OCI-M1 (cell line): ENCODE data around the gene MAGED4B.
"Not testable (repeated sequence)": the region's sequence is repeated elsewhere in the genome, so short reads cannot be mapped to it uniquely, and the experiment has no call there.

Experiments used
- DNase-seq: peaks from one replicate; lab custom pipeline; 2025; lab: John Stamatoyannopoulos, UW

Gene MAGED4B

DNA sequence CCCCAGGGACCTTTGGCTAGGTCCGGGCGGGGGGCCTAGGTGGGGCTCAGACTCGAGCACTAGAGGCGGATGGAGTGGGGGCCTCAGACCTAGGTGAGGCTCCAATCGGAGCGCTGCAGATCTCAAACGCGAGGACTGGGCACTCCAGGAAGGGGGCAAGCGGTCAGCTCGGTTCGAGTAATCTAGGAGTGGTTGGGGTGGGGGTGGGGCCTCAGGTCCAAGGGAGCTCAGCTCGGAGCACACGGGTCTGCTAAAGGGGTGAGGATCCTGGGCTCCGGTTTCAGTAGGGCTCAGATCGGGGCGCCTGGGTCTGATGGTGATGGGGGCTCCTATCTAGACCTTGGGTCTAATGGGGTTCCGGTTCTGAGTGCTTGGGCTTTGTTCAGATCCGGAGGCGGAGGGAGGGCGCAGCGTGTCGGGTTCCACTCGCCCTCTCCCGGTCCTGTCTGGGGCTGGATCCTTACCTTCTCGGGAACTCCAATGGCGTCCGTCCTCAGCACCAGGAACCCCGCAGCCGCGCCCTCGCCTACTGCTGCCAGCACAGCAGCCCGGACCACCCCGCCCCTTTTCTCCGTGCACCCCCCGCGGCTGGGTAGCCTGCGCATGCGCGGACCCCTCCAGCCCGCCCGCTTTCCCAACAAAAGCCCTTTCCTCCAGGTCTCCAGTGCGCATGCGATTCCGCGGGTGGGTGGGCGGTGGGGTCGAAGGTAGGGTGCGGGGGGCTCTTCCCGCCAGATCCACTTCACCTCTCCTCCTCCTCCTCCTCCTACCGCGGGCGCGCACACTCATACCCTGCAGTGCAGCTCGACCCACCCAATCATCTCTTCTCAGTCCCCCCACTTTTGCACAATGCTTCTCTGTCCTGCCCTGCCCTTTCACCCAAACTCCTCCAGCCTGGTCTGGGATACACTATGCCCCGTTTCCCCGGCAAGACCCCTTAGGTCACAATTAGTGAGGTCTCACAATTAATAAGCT is at the start of gene MAGED4B:
Gene MAGED4B, minus strand, starts transcription at position 518 of the 975 bp plus-strand sequence. CDS start 1,011 bp downstream, outside the sequence.
- DNase-seq = not testable (repeated sequence)

DNA sequence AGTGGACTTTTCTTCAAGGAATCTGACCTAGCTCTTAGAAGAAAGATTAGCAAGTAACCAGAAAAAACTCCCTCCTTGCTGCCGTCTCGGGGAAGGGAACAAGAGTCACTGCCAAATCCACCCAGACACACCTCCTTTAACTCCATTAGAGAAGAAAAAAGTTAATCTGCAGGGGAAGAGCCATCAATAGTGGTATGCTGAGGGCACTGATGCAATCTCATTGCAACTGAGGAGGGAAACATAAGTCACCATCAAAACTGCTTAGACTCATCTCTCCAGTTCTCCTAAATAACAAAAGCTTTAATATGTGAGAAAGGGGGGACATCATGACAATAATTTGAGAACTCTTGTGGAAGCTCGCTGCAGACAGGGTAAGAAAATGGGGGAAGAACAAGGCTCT is 49.3 kb upstream of the MAGED4B start:
- DNase-seq = peak; percentile 19

DNA sequence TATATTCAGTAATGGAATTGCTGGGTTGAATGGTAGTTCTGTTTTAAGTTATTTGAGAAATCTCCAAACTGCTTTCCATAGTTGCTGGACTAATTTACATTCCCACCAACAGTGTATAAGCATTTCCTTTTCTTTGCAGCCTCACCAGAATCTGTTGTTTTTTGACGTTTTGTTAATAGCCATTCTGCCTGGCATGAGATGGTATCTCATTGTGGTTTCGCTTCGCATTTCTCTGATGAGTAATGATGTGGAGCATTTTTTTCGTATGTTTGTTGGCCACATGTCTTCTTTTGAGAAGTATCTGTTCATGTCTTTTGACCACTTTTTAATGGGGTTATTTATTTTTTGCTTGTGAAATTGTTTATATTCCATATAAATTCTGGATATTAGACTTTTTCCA is 13.6 kb upstream of the MAGED4B start:
- DNase-seq = peak; percentile 22

DNA sequence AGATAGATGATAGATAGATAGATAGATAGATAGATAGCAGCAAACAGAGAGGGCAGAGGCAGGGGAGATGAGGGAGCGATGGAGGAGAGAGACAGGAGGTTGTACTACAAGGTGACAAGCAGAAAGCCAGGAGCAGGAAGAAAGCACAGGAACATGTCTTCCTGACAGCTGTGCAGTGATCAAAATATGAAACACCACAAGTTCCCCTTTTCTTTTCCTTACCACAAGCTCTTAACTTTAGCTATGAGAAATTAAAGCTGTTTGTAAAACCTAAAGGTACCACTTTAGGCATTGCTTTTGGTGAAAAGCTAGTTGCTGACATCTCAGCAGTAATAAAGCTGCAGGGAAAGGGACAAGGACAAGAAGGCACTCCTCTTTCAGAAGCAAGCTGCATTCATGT is 9.1 kb upstream of the MAGED4B start:
- peak; percentile 3 for DNase-seq

GRCh38 chrX:52042288-52042687 is 26.7 kb downstream of the MAGED4B start:
- not testable (repeated sequence) for DNase-seq

GRCh38 chrX:52034211-52034610 is 34.8 kb downstream of the MAGED4B start:
- no peak for DNase-seq

DNA sequence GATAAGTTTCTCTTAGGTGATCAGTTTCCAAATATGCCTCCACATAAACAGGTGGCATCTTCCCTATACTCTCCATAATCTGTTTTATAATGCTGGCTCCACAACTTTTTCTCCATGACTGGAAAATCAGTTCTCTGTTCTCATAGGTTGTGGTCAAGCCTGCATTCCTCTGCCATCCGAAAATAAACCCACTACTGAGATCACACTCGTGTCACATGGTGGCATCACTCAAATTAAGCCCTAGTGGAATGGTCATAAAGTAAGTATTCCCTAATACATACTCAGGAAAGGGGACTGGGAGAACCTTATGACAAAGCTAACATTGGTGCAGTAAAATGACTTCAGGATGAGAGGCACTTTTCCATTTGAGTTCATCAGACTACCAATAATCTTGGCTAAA is 37.6 kb downstream of the MAGED4B start:
- no peak for DNase-seq

- no peak for DNase-seq
These were observed 53.2 kb downstream of the MAGED4B start for GRCh38 chrX:52015794-52016193.
